ENCODE measurements around the gene AFAP1. TPM values are rescaled to one million over a fixed set of nuclear protein-coding genes. Genes with fewer than 3 reads are reported as not detected.
A peak's percentile ranks its signal among the peaks of the same experiment; 100 is the strongest.

The AFAP1 gene
- total RNA-seq, 4 donors from 2014 or later = 15.8 to 42.9 (median 31.3) TPM

DNA sequence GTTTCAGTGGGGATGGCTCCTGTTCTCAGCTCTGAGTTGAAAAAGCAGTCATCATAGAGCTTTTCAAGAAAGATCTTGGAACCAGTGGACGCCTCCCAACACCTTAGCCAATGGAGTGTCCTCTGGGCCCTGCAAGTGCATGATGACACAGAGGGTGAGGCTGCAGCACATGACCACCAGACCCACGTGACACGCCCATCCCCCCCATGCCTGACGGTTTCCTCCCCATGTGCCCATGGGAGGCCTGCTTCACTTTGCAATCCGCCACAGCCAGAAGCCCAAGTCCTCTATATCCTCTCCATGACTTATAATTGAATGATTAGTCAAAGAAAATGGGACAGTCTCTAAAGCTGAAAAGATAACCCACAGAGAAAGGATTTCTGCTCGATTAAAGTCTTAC, 187.0 kb downstream of the AFAP1 start:
- Histone ChIP-seq H3K4me1 (peaks cover 0 to 6% (median 0%) of the 10 kb centered on the region in 4 donors), H3K36me3 (no peaks in the 10 kb centered on the region), H3K9me3 (no peaks in the 10 kb centered on the region), H3K27ac (no peak overlapping the region), H3K27me3 (no peaks in the 10 kb centered on the region), H3K4me3 (no peak overlapping the region)
- no peak for DNase-seq
- TF ChIP-seq, protein P1, sequence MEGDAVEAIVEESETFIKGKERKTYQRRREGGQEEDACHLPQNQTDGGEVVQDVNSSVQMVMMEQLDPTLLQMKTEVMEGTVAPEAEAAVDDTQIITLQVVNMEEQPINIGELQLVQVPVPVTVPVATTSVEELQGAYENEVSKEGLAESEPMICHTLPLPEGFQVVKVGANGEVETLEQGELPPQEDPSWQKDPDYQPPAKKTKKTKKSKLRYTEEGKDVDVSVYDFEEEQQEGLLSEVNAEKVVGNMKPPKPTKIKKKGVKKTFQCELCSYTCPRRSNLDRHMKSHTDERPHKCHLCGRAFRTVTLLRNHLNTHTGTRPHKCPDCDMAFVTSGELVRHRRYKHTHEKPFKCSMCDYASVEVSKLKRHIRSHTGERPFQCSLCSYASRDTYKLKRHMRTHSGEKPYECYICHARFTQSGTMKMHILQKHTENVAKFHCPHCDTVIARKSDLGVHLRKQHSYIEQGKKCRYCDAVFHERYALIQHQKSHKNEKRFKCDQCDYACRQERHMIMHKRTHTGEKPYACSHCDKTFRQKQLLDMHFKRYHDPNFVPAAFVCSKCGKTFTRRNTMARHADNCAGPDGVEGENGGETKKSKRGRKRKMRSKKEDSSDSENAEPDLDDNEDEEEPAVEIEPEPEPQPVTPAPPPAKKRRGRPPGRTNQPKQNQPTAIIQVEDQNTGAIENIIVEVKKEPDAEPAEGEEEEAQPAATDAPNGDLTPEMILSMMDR (IDR thresholded peaks at IDR 0.05) = no peak
- TF ChIP-seq POLR2A (IDR thresholded peaks at IDR 0.05) = no peak

DNA sequence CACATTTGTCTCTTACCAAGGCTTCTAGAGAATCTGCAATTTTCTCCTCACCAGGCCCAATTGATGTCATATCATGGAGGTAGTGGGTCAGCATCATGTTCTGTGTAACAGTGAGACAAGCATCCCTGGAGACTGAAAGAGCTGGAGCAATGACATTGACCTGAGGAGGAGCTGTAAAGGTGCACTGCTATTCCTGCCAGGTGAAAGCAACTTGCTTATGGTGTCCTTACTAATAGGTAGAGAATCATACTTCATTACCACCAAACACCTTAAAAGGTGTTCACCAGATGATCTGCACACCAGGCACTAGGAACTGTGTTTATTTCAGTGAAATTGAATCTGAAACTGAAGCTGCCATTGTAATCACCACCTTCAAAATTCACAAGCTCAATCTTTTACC, 188.7 kb downstream of the AFAP1 start:
- no peak for TF ChIP-seq POLR2A (IDR thresholded peaks at IDR 0.05)
- TF ChIP-seq, protein P1 (IDR thresholded peaks at IDR 0.05) = no peak
- no peaks in the 10 kb centered on the region for H3K4me1 ChIP-seq
- no peak for DNase-seq
- H3K4me3 ChIP-seq = no peak overlapping the region
- H3K36me3 ChIP-seq = no peaks in the 10 kb centered on the region
- H3K27ac ChIP-seq = no peak overlapping the region
- no peaks in the 10 kb centered on the region for H3K27me3 ChIP-seq
- H3K9me3 ChIP-seq = no peaks in the 10 kb centered on the region

DNA sequence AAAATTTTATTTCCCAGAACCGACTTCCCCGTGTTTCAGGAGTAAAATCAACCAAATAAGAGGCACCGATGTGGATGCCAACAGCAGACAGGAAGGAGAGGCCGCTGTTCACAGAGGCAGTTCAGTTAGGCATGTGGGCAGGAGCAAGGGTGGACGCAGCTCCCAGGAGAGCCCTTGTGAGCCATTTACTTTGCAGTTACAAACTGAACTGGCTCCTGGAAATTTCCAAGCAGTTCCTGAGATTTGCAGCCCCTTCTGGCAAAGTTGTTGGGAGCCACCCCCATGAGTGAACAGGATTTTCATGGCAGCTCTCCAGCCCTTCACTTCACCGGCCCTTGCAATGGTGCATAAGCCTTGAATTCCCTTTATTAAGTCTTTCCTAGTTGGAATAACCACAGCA, 189.1 kb downstream of the AFAP1 start:
- no peaks in the 10 kb centered on the region for H3K27me3 ChIP-seq
- no peaks in the 10 kb centered on the region for H3K9me3 ChIP-seq
- H3K36me3 ChIP-seq = no peaks in the 10 kb centered on the region
- H3K4me3 ChIP-seq = no peak overlapping the region
- no peak for DNase-seq
- TF ChIP-seq, protein P1 (IDR thresholded peaks at IDR 0.05) = no peak
- TF ChIP-seq POLR2A (IDR thresholded peaks at IDR 0.05) = no peak
- no peaks in the 10 kb centered on the region for H3K4me1 ChIP-seq
- no peak overlapping the region for H3K27ac ChIP-seq

DNA sequence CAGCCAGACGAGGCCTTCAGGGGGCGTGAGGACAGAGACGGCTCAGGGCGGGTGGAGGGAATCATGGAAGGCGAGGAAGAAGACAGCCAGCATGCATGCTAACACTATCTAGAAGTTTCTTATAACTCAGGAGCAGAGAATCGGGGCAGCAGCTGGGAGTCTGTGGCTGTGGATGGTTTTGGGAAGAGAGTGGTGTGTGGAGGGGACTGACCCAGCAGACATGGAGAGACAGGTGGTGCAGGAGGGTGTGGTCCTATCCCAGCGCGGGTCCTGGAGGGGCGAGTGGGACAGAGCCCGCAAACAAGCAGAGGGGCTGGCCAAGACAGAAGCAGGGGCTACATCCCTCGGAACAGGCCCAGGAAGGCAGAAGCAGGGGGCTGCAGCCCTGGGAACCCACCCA, 192.1 kb downstream of the AFAP1 start:
- Histone ChIP-seq H3K36me3 (no peaks in the 10 kb centered on the region), H3K27me3 (no peaks in the 10 kb centered on the region), H3K4me1 (no peaks in the 10 kb centered on the region), H3K4me3 (no peak overlapping the region), H3K27ac (no peak overlapping the region), H3K9me3 (no peaks in the 10 kb centered on the region)
- TF ChIP-seq POLR2A (IDR thresholded peaks at IDR 0.05) = no peak
- TF ChIP-seq, protein P1 (IDR thresholded peaks at IDR 0.05) = no peak
- no peak for DNase-seq

DNA sequence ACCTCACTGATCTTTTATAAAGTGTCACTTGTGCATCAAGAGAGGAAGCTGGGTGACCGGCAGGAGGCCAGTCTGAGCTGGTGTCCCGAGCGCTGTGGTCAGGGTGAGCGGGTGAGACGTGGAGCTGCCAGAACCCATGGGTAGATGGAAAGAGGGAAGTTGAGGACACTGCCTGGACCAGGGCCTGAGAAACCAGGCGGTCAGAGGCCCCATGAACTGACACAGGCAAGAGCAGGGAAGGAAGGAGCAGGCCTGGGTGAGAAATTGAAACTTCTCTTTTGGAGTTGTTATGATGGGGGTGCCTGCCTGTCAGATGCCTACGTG, 192.6 kb downstream of the AFAP1 start:
- no peak overlapping the region for H3K4me3 ChIP-seq
- no peaks in the 10 kb centered on the region for H3K9me3 ChIP-seq
- no peaks in the 10 kb centered on the region for H3K36me3 ChIP-seq
- H3K4me1 ChIP-seq = no peaks in the 10 kb centered on the region
- H3K27ac ChIP-seq = no peak overlapping the region
- peak in 1 of 3 donors; percentile 55 for DNase-seq
- H3K27me3 ChIP-seq = no peaks in the 10 kb centered on the region
- TF ChIP-seq, protein P1 (IDR thresholded peaks at IDR 0.05) = no peak
- TF ChIP-seq POLR2A (IDR thresholded peaks at IDR 0.05) = no peak

GRCh38 chr4:7746351-7747061, 193.2 kb downstream of the AFAP1 start:
- no peak for DNase-seq
- H3K36me3 ChIP-seq = no peaks in the 10 kb centered on the region
- no peaks in the 10 kb centered on the region for H3K9me3 ChIP-seq
- H3K27ac ChIP-seq = no peak overlapping the region
- H3K4me3 ChIP-seq = no peak overlapping the region
- H3K27me3 ChIP-seq = no peaks in the 10 kb centered on the region
- no peaks in the 10 kb centered on the region for H3K4me1 ChIP-seq
- no peak for TF ChIP-seq POLR2A (IDR thresholded peaks at IDR 0.05)
- TF ChIP-seq, protein P1 (IDR thresholded peaks at IDR 0.05) = no peak

All from Peyer's patch (tissue), 4 donors.